ENCODE measurements around the gene TBPL2.

The TBPL2 gene

DNA sequence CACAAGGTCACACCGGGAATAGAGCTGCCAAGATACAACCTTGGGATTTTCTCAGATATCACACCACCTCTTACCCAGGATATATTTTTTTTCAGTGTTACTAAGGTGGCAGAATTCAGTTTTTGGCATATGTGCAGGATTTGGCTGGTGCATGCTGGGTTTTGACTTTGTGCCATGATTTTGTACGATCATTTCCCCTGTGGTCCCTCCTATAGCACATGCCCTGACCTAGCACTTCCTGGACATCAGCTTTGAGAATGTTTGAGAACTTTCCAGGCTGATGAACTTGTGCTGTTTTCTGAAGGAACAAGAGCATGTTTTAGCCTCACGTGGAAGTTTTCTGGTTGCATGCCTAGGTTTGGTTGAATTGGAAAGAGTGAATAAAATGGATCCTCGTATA is 11.0 kb upstream of the TBPL2 start:
- DNase-seq (ENCODE audit: low read depth) = no peak
- in situ Hi-C loops (cut with HindIII; ENCODE audit: low sequenced_read_pairs) = no loop called here
- no peak overlapping the region for H3K4me3 ChIP-seq (ENCODE audit: low read depth, low read length)
- TF ChIP-seq, protein P1, sequence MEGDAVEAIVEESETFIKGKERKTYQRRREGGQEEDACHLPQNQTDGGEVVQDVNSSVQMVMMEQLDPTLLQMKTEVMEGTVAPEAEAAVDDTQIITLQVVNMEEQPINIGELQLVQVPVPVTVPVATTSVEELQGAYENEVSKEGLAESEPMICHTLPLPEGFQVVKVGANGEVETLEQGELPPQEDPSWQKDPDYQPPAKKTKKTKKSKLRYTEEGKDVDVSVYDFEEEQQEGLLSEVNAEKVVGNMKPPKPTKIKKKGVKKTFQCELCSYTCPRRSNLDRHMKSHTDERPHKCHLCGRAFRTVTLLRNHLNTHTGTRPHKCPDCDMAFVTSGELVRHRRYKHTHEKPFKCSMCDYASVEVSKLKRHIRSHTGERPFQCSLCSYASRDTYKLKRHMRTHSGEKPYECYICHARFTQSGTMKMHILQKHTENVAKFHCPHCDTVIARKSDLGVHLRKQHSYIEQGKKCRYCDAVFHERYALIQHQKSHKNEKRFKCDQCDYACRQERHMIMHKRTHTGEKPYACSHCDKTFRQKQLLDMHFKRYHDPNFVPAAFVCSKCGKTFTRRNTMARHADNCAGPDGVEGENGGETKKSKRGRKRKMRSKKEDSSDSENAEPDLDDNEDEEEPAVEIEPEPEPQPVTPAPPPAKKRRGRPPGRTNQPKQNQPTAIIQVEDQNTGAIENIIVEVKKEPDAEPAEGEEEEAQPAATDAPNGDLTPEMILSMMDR (IDR thresholded peaks at IDR 0.05; ENCODE audit: low read depth, low read length, missing control alignments) = no peak

DNA sequence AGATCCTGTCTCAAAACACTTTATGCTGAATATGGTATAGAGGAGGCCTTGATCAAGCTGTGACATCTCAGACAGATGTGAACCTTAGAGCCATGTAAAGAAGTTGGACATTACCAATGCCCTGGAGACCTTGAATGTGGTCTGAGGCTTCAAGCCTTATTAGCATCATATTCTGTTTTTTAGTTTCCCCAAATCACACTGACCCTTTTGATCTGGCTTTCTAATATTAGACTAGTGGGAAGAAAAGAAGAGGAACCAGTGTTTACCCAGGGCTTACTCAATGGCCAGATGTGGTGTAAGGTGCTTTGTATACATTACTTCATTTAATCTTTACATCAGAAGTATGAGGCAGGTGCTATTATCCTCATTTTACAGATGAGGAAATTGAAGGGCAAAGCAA is 10.6 kb upstream of the TBPL2 start:
- no peak overlapping the region for H3K4me3 ChIP-seq (ENCODE audit: low read depth, low read length)
- DNase-seq (ENCODE audit: low read depth) = no peak
- TF ChIP-seq, protein P1 (IDR thresholded peaks at IDR 0.05; ENCODE audit: low read depth, low read length, missing control alignments) = no peak
- in situ Hi-C loops (cut with HindIII; ENCODE audit: low sequenced_read_pairs) = no loop called here

DNA sequence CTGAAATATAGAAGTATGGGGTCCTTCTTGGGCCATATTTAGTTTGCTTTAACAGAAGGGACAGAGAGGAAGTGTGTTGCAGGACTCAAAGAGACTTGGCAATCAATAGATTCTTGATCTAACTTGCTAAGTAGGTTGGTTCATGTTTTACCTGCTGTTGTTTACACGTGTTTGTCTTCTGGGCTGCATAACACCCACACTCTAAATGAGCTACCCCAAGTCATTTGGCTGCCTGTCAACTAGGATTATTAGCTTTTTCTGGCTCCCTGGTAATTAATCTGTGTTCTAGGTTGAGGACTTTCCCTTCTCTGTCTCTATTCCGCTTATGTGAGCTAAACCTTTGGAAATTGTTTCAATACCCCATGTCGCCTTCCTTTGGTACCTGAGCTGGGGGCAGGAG is 10.1 kb upstream of the TBPL2 start:
- no peak for DNase-seq (ENCODE audit: low read depth)
- in situ Hi-C loops (cut with HindIII; ENCODE audit: low sequenced_read_pairs) = no loop called here
- TF ChIP-seq, protein P1 (IDR thresholded peaks at IDR 0.05; ENCODE audit: low read depth, low read length, missing control alignments) = no peak
- H3K4me3 ChIP-seq (ENCODE audit: low read depth, low read length) = no peak overlapping the region

DNA sequence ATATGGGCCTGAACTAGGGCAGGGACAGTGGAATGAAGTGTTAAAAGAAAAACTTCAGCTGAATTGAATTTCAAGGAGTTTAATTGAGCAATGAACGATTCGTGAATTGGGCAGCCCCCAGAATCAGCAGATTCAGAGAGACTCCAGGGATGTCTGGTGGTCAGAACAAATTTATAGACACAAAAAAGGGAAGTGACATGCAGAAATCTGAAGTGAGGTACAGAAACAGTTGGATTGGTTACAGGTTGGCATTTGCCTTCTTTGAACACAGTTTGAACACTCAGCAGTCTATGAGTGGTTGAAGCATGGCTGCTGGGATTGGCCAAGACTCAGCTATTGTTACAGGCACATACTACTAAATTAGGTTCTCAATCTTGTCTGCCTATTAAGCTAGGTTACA is 9.7 kb upstream of the TBPL2 start:
- no peak for DNase-seq (ENCODE audit: low read depth)
- no peak overlapping the region for H3K4me3 ChIP-seq (ENCODE audit: low read depth, low read length)
- TF ChIP-seq, protein P1 (IDR thresholded peaks at IDR 0.05; ENCODE audit: low read depth, low read length, missing control alignments) = no peak
- in situ Hi-C loops (cut with HindIII; ENCODE audit: low sequenced_read_pairs) = no loop called here

GRCh38 chr14:55449116-55449515 is 8.7 kb upstream of the TBPL2 start:
- TF ChIP-seq, protein P1 (IDR thresholded peaks at IDR 0.05; ENCODE audit: low read depth, low read length, missing control alignments) = no peak
- in situ Hi-C loops (cut with HindIII; ENCODE audit: low sequenced_read_pairs) = loop anchor here (10.0 kb wide), 1 partner anchor 1026 kb away; no protein-coding TSS in a partner anchor
- no peak for DNase-seq (ENCODE audit: low read depth)
- H3K4me3 ChIP-seq (ENCODE audit: low read depth, low read length) = no peak overlapping the region

GRCh38 chr14:55448141-55448614 is 7.8 kb upstream of the TBPL2 start:
- peak; percentile 90 for DNase-seq (ENCODE audit: low read depth)
- in situ Hi-C loops (cut with HindIII; ENCODE audit: low sequenced_read_pairs) = loop anchor here (10.0 kb wide), 1 partner anchor 1027 kb away; no protein-coding TSS in a partner anchor
- H3K4me3 ChIP-seq (ENCODE audit: low read depth, low read length) = no peak overlapping the region
- TF ChIP-seq, protein P1 (IDR thresholded peaks at IDR 0.05; ENCODE audit: low read depth, low read length, missing control alignments) = no peak

Measured in astrocyte of the cerebellum (primary cell).